Left renal cortex interstitium (tissue), 4 donors: ENCODE measurements around the gene ZNF408. TPM values are rescaled to one million over a fixed set of nuclear protein-coding genes. Genes with fewer than 3 reads are reported as not detected.

ENCODE experiments used
- DNase-seq, 4 donors: peaks; one replicate each; pipeline ENCODE4 v3.0.0-alpha.2; 2013; ENCODE audit warnings: low read depth in 4 of 4, low spot score in 2 of 4, missing footprints in 1 of 4
- polyA plus RNA-seq, 4 donors: library from polyadenylated mRNA; unstranded; fragments of 120-200 nt; gene quantifications; one replicate each; pipeline ENCODE4 v1.2.1, GENCODE V29; 2013; ENCODE audit not compliant: insufficient read length in 4 of 4

Gene ZNF408
- polyA plus RNA-seq, 4 donors, result 7.6 to 13.6 (median 11.5) TPM

GRCh38 chr11:46724088-46724487, 23.3 kb downstream of the ZNF408 start:
- no peak for DNase-seq

- DNase-seq, result no peak
Measured at GRCh38 chr11:46725338-46726205, 24.7 kb downstream of the ZNF408 start.

- no peak for DNase-seq
Measured at GRCh38 chr11:46726206-46726862, 25.5 kb downstream of the ZNF408 start.

- DNase-seq, result no peak
Measured at GRCh38 chr11:46727952-46728658, 27.3 kb downstream of the ZNF408 start.

- no peak for DNase-seq
Measured at GRCh38 chr11:46728659-46729040, 27.8 kb downstream of the ZNF408 start.

- no peak for DNase-seq
Measured at GRCh38 chr11:46729110-46730027, 28.5 kb downstream of the ZNF408 start.

GRCh38 chr11:46731545-46731944, 30.7 kb downstream of the ZNF408 start:
- DNase-seq, result no peak

- no peak for DNase-seq
Measured at GRCh38 chr11:46733234-46733633, 32.4 kb downstream of the ZNF408 start.

GRCh38 chr11:46736146-46736545, 35.3 kb downstream of the ZNF408 start:
- no peak for DNase-seq

GRCh38 chr11:46736615-46737014, 35.8 kb downstream of the ZNF408 start:
- DNase-seq, result no peak

GRCh38 chr11:46737699-46738098, 36.9 kb downstream of the ZNF408 start:
- no peak for DNase-seq

- DNase-seq, result no peak
Measured at GRCh38 chr11:46738887-46739286, 38.1 kb downstream of the ZNF408 start.

- no peak for DNase-seq
Measured at GRCh38 chr11:46741600-46742484, 41.0 kb downstream of the ZNF408 start.

- no peak for DNase-seq
Measured at GRCh38 chr11:46743043-46743442, 42.2 kb downstream of the ZNF408 start.

GRCh38 chr11:46743693-46744339, 43.0 kb downstream of the ZNF408 start:
- DNase-seq, result no peak

- no peak for DNase-seq
Measured at GRCh38 chr11:46745328-46745727, 44.5 kb downstream of the ZNF408 start.

- DNase-seq, result no peak
Measured at GRCh38 chr11:46745995-46746394, 45.2 kb downstream of the ZNF408 start.

GRCh38 chr11:46747150-46747549, 46.3 kb downstream of the ZNF408 start:
- DNase-seq, result no peak
